Common myeloid progenitor, CD34-positive (primary cell): ENCODE data around the gene OR2Y1.

Experiments used
- CTCF ChIA-PET: fragments of 350-600 bp; sonication (Branson Sonifier 250); formaldehyde crosslinking; loops from one replicate; lab custom pipeline; 2021; ENCODE audit warnings: antibody characterized with exemption; lab: Charles Lee
- POLR2A ChIA-PET: fragments of 350-600 bp; sonication (Branson Sonifier 250); formaldehyde crosslinking; loops from one replicate; lab custom pipeline; 2021; ENCODE audit warnings: antibody characterized with exemption; lab: Charles Lee
- DNase-seq, 3 donors: peaks; one replicate each; pipeline versions ENCODE4 v3.0.0 to v3.0.0-alpha.2; 2013
- H3K27ac ChIP-seq, 2 experiments: 1 replicate in 1 of 2; 2 replicates in 1 of 2; pipeline ENCODE4 v1.7.0; 2013; ENCODE audit warnings: inconsistent platforms in 2 of 2, low read length in 2 of 2, mild to moderate bottlenecking in 2 of 2, low read depth in 1 of 2, moderate library complexity in 1 of 2; ENCODE audit not compliant: severe bottlenecking in 2 of 2, insufficient read depth in 1 of 2, poor library complexity in 1 of 2
- H3K27me3 ChIP-seq, 5 experiments: replicated peaks in 2 of 5; 1 replicate in 3 of 5; 2 replicates in 2 of 5; pipeline versions ENCODE4 v1.6.1 to v1.7.0; 2013; ENCODE audit warnings: low read length in 4 of 5, mild to moderate bottlenecking in 2 of 5, moderate library complexity in 2 of 5, inconsistent platforms in 1 of 5; ENCODE audit not compliant: insufficient read depth in 5 of 5, control insufficient read depth in 4 of 5
- H3K36me3 ChIP-seq, 4 experiments: 1 replicate in 2 of 4; 2 replicates in 2 of 4; pipeline versions ENCODE4 v1.6.1 to v1.7.0; 2013; ENCODE audit warnings: low read length in 3 of 4, control low read depth in 1 of 4, mild to moderate bottlenecking in 1 of 4; ENCODE audit not compliant: control insufficient read depth in 4 of 4, insufficient read depth in 4 of 4
- H3K4me1 ChIP-seq, 4 experiments: 1 replicate in 3 of 4; 2 replicates in 1 of 4; pipeline versions ENCODE4 v1.6.1 to v1.7.1; 2013; ENCODE audit warnings: low read length in 3 of 4, mild to moderate bottlenecking in 3 of 4, control low read depth in 1 of 4, inconsistent platforms in 1 of 4, moderate library complexity in 1 of 4; ENCODE audit not compliant: control insufficient read depth in 4 of 4, insufficient read depth in 4 of 4; ENCODE audit errors: control extremely low read depth in 1 of 4
- H3K4me3 ChIP-seq, 7 experiments: 1 replicate in 4 of 7; 2 replicates in 3 of 7; pipeline versions ENCODE4 v1.5.1 to v1.7.0; 2013; ENCODE audit warnings: mild to moderate bottlenecking in 7 of 7, low read length in 6 of 7, moderate library complexity in 6 of 7, inconsistent platforms in 2 of 7, low read depth in 2 of 7, control low read depth in 1 of 7; ENCODE audit not compliant: insufficient read depth in 4 of 7, control insufficient read depth in 1 of 7; ENCODE audit errors: extremely low read depth in 1 of 7
- H3K9me3 ChIP-seq, 5 experiments: 1 replicate in 4 of 5; 2 replicates in 1 of 5; pipeline versions ENCODE4 v1.6.1 to v1.7.1; 2013; ENCODE audit warnings: low read length in 4 of 5, mild to moderate bottlenecking in 2 of 5, inconsistent platforms in 1 of 5, low read depth in 1 of 5, moderate library complexity in 1 of 5; ENCODE audit not compliant: control insufficient read depth in 4 of 5, insufficient read depth in 2 of 5; ENCODE audit errors: control extremely low read depth in 1 of 5
- WGBS: methylation state at CpG from one replicate; pipeline ENCODE4 v1.1.5; 2013; ENCODE audit not compliant: insufficient coverage; 5-methylcytosine and 5-hydroxymethylcytosine counted together

The OR2Y1 gene

GRCh38 chr5:180699042-180699441 is 40.8 kb downstream of the OR2Y1 start:
- CTCF ChIA-PET, result no interaction called here

GRCh38 chr5:180696116-180696515 is 43.7 kb downstream of the OR2Y1 start:
- POLR2A ChIA-PET, result no interaction called here
- WGBS, result 100% methylated on average over 1 of the region's 1 CpG
- Histone ChIP-seq H3K4me3 (no peak overlapping the region), H3K36me3 (no peaks in the 10 kb centered on the region), H3K9me3 (peaks cover 1 to 7% (median 3%) of the 10 kb centered on the region in 5 experiments), H3K4me1 (no peaks in the 10 kb centered on the region), H3K27me3 (peaks cover 0 to 16% (median 4%) of the 10 kb centered on the region in 5 experiments), H3K27ac (no peak overlapping the region)
- CTCF ChIA-PET, result no interaction called here
- DNase-seq, result no peak

More at GRCh38 chr5:180699042-180699441, 40.8 kb downstream of the OR2Y1 start:
- DNase-seq, result no peak
- H3K27me3 ChIP-seq, result peaks cover 0 to 4% (median 0%) of the 10 kb centered on the region in 5 experiments
- POLR2A ChIA-PET, result no interaction called here
- H3K4me3 ChIP-seq, result no peak overlapping the region
- H3K36me3 ChIP-seq, result no peaks in the 10 kb centered on the region
- peaks cover 1 to 7% (median 3%) of the 10 kb centered on the region in 5 experiments for H3K9me3 ChIP-seq
- WGBS, result no CpG with 5 or more reads among the region's 1 CpG
- no peak overlapping the region for H3K27ac ChIP-seq
- H3K4me1 ChIP-seq, result no peaks in the 10 kb centered on the region

- Histone ChIP-seq H3K27ac (no peak overlapping the region), H3K9me3 (peaks cover 0 to 4% (median 2%) of the 10 kb centered on the region in 5 experiments), H3K4me3 (no peak overlapping the region), H3K4me1 (peaks cover 0 to 9% (median 4%) of the 10 kb centered on the region in 4 experiments), H3K36me3 (no peaks in the 10 kb centered on the region), H3K27me3 (peaks cover 0 to 16% (median 0%) of the 10 kb centered on the region in 5 experiments)
- 50% methylated on average over 2 of the region's 3 CpGs for WGBS
- ChIA-PET CTCF (no interaction called here), POLR2A (no interaction called here)
- DNase-seq, result no peak
Measured at GRCh38 chr5:180692429-180692828, 47.4 kb downstream of the OR2Y1 start.

- Histone ChIP-seq H3K9me3 (peaks cover 0 to 3% (median 2%) of the 10 kb centered on the region in 5 experiments), H3K27ac (no peak overlapping the region), H3K36me3 (no peaks in the 10 kb centered on the region), H3K4me1 (peaks cover 0 to 9% (median 4%) of the 10 kb centered on the region in 4 experiments), H3K27me3 (peaks cover 0 to 17% (median 0%) of the 10 kb centered on the region in 5 experiments), H3K4me3 (no peak overlapping the region)
- ChIA-PET POLR2A (no interaction called here), CTCF (no interaction called here)
- WGBS, result 84% methylated on average over 5 of the region's 6 CpGs
- DNase-seq, result no peak
Measured at GRCh38 chr5:180691046-180691445, 48.8 kb downstream of the OR2Y1 start.

DNA sequence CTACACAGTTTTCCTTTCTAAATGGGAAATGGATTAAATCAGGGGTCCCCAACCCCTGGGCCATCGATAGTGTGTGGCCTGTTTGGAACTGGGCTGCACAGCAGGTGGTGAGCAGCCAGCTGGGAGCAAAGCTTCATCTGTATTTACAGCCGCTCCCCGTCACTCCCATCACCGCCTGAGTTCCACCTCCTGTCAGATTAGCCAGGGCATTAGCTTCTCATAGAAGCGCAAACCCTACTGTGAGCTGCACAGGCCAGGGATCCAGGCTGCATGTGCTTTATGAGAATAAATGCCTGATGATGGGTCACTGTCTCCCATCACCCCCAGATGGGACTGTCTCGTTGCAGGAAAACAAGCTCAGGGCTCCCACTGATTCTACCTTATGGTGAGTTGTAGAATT is 49.3 kb downstream of the OR2Y1 start:
- no peak overlapping the region for H3K27ac ChIP-seq
- WGBS, result 94% methylated on average over 2 of the region's 6 CpGs
- H3K4me1 ChIP-seq, result peaks cover 0 to 9% (median 4%) of the 10 kb centered on the region in 4 experiments
- H3K4me3 ChIP-seq, result no peak overlapping the region
- H3K9me3 ChIP-seq, result peaks cover 0 to 1% (median 0%) of the 10 kb centered on the region in 5 experiments
- ChIA-PET POLR2A (no interaction called here), CTCF (no interaction called here)
- no peak for DNase-seq
- H3K36me3 ChIP-seq, result no peaks in the 10 kb centered on the region
- peaks cover 0 to 17% (median under 1%) of the 10 kb centered on the region in 5 experiments for H3K27me3 ChIP-seq

DNA sequence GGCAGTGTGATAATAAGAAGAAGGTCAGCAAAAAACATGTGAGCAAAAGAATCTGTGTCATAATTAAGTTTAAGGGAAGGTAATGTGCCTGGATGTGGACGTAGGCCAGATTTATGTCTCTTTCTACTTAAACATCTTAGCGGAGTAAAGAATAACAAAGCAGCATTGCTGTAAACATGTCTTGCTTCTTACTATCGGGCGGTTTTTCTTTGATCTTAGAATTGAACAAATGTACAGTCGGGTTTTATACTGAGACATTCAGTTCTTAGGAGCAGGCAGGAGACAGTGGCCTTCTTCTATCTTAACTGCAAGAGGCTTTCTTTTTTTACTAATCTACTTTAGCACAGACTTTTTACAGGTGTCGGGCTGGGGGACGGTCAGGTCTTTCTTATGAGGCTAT is 50.1 kb downstream of the OR2Y1 start:
- Histone ChIP-seq H3K36me3 (no peaks in the 10 kb centered on the region), H3K27me3 (peaks cover 0 to 20% (median 2%) of the 10 kb centered on the region in 5 experiments), H3K4me3 (no peak overlapping the region), H3K27ac (no peak overlapping the region), H3K4me1 (peaks cover 0 to 9% (median 4%) of the 10 kb centered on the region in 4 experiments), H3K9me3 (no peaks in the 10 kb centered on the region)
- ChIA-PET POLR2A (no interaction called here), CTCF (no interaction called here)
- no peak for DNase-seq
- 84% methylated on average over 4 of the region's 7 CpGs for WGBS
